NK-92 (cell line): ENCODE data around the gene TFAP2C.
"Not testable (repeated sequence)": the region's sequence is repeated elsewhere in the genome, so short reads cannot be mapped to it uniquely, and the experiment has no call there.

Experiments used
- DNase-seq: peaks from one replicate; lab custom pipeline; 2025; ENCODE audit not compliant: unreplicated experiment; lab: John Stamatoyannopoulos, UW

The TFAP2C gene

DNA sequence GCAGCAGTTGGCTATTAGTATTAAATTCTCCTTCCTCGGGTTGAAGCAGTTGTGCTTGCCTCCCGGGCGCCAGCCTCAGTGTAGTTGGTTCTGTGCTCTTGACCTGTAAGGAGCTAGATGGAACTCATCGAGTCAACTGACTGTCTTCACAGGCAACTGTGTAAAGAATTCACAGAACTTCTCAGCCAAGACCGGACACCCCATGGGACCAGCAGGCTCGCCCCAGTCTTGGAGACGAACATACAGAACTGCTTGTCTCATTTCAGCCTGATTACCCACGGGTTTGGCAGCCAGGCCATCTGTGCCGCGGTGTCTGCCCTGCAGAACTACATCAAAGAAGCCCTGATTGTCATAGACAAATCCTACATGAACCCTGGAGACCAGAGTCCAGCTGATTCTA is 8.5 kb downstream of the TFAP2C start:
- DNase-seq: no peak

DNA sequence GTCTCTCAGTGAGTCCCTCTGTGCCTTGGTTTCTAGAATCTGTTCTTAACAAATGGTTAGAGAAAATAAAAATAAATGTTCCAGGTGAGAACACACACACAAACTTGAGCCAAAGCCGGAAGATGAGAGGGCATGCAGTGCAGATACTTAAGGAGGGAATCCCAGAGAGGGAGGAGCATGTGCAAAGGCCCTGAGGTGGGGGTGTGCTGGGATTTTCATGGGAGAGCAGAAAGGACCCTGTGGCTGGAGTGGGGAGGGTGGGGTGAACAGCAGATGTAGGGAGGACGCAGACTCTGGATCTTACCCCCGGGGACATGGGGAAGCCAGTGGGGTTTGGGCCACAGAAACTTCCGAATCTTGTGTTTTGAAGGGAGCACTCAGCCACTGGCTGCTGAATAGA is 17.5 kb downstream of the TFAP2C start:
- no peak for DNase-seq

GRCh38 chr20:56653211-56653610 is 24.1 kb downstream of the TFAP2C start:
- no peak for DNase-seq

DNA sequence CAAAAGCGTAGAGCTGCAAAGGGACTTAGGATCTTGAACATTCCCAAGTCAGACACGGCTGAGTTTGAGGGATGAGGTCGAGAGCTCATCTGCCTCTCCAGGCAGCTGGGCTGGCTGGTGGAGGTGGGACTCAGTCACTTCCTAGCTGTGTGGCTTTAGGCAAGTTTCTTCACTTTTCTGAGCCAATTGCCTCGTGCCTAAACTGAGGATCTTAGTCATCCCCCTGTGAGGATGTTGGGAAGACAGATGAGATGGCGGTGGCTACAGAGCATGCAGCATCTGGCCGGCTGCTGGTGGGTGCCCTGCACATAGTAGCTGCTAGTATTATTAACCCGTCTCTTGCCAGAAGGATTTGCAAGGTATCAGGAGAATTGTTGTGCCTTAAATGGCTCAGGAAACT is 27.5 kb downstream of the TFAP2C start:
- no peak for DNase-seq

DNA sequence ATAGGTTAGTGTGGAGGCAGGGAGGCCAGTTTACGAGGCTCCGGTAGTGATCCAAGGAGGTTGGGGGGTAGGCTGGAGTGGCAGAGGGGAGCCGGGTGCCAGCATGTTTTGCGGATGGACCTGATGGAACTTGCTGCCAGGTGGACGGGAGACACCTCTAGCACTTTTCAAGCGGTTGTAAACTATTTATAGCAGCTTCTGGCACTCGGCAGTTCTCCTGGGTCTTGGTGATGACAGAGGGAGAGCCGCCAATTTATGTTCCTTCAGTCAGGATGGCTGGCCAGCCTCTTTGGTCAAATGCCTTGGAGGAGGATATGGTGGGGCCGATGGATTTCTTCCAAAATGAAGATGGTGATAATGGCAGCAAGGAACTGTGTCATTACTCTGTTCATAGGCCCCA is 28.8 kb downstream of the TFAP2C start:
- DNase-seq: no peak

DNA sequence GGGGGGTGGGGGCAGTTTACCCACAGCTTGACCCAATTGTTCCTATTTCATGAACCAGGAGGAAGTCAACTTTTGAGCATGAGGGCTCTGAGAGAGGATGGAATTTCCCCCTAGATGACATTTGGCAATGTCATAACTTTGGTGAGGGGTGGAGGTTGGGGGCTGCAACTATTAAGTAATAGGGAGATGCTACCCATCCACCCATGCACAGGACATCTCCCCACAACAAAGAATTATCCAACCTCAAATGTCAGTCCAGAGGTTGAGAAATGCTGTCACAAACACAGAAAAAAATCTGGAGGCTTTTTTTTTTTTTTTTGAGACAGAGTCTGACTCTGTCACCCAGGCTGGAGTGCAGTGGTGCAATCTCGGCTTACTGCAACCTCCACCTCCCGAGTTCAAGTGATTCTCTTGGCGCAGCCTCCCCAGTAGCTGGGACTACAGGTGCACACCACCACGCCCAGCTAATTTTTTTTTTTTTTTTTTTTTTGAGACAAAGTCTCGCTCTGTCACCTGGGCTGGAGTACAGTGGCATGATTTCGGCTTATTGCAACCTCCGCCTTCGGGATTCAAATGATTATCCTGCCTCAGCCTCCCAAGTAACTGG is 29.3 kb downstream of the TFAP2C start:
- DNase-seq: not testable (repeated sequence)

GRCh38 chr20:56663660-56664059 is 34.6 kb downstream of the TFAP2C start:
- DNase-seq: no peak

DNA sequence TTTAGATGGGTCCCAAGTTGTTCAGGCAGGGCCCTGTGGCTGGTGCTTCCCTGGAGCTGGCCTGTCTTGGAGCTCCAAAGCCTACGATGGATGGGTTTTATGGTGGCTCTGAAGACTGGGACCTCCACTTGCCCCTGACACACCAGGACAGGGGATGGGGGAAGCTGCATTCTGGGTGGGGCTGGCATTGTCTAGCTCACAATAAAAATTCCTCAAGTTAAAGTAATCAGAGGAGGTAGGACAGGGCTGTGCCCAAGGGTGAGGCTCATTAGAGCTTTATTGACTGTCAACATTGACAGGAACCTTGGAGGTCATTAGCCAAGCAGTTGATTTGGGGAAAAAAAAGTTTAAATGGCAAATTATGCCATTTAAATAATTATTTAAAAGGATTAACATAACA is 35.7 kb downstream of the TFAP2C start:
- no peak for DNase-seq

DNA sequence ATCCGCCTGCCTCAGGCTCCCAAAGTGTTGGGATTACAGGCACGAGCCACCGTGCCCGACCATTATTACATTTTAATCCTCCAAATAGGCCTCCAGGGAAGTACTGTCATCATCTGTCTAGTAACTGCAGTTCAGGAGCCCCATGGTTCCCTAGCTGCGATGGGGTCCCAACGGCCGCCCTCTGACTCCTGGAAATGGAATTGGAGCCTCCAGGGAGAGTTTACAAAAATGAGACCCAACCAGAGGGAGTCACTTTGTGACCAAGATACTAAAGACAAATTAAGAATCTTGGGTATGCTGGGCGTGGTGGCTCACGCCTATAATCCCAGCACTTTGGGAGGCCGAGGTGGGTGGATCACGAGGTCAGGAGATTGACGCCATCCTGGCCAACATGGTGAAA is 36.7 kb downstream of the TFAP2C start:
- no peak for DNase-seq

DNA sequence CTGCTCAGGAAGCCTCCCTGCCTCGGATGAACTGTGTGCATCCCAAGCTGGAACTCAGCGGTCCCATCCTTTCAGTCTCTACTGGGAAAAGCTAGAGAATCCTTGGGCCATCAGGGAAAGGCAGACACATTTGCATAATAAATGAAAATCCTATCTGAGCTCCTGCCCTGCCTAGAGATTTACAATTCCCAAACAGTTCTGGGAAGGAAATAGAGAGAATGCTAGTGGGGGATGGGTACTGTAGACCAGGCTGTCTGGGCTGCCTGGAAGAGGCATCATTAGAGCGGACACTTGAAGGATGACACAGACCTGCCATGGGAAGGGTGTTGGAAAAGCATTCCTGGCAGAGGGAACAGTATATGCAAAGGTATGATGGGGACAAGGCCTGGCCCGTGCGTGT is 44.3 kb downstream of the TFAP2C start:
- DNase-seq: no peak

- no peak for DNase-seq
Observed at GRCh38 chr20:56676001-56676400, 46.9 kb downstream of the TFAP2C start.

- DNase-seq: no peak
Observed at GRCh38 chr20:56676679-56677078, 47.6 kb downstream of the TFAP2C start.

DNA sequence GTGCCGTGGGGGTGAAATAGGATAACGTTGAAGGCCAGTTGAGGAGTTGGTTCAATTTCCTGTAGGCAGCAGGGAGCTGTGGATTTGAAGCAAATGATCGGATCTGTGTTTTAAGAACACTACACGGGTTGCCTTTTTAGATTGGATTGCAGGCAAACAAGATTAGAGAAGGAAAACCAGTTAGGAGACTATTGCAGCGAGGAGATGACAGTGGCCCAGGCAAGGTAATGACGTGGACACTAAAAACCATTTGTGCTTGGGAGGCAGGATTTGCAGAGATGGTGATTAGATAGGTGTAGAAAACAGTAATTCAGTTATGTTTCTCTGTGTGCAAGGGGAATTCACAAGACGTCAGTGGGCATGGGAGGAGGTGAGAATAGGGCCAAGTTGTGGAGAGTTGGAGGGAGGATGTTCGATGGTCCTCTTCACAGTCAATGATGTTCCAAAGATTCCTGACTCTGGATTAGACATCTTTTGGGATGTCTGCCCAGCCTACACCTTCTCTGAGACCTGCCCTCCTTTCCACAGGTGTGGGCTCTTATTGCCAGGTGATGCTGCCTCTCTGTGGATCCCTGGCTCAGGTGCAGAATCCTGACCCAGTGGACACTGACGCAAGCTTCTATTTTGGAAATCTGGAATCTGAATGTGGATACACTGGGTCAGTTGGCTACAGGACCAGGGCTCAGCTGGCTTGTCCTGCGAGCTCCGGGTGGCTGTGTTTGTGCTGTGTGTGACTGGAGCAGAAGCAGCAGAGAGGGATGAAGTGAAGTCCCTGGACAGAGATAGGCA is 54.2 kb downstream of the TFAP2C start:
- no peak for DNase-seq

GRCh38 chr20:56685879-56686278 is 56.8 kb downstream of the TFAP2C start:
- DNase-seq: no peak

DNA sequence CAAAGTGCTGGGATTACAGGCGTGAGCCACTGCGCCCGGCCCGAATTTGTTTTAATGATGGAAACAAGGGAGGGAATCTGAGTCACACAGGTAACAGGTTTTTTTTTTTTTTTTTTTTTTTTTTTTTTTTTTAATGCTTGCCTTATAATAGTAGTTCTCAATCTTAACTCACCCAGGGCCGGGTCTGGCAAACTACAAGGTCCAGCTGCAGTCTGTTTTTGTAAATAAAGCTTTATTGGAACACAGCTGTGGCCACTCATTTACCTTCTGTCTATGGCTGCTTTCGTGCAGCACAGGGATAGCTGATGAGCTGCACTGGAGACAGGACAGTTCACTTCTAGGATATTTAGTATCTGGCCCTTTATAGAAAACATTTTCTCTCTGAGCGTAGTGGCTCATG is 58.0 kb downstream of the TFAP2C start:
- DNase-seq: no peak

DNA sequence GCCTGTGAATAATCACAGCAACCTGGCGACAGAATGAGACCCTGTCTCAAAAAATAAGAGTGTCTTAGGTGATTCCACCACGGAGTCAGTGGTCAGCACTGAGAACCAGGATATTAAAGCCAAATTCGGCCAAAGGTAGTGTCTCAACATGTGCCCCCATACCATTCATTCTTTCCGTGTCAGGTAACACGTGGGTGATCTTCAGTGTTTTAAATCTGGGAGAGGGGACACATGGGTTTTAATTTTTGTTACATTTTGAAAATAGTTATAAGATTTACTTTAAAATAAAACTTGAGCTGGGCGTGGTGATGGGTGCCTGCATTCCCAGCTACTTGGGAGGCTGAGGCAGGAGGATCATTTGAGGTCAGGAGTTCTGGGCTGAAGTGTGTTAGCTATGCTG is 59.0 kb downstream of the TFAP2C start:
- no peak for DNase-seq
